Raji (cell line): Measurements from ENCODE around the gene REXO5.

Source experiments
- POLR2A ChIP-seq: IDR thresholded peaks from 2 replicates; pipeline ENCODE4 v1.6.1; 2011; ENCODE audit warnings: low read depth, low read length, control low read depth; ENCODE audit not compliant: insufficient read depth

The REXO5 gene

GRCh38 chr16:20806168-20807050 is at the start of gene REXO5, which contains the start of gene ERI2:
Gene REXO5, plus strand, starts transcription at chr16:20806527. Its CDS starts 427 bp downstream, at chr16:20806954.
Gene ERI2, minus strand, starts transcription at chr16:20806472. Its CDS starts 42 bp downstream, at chr16:20806430.
- TF ChIP-seq POLR2A = peak; percentile 79

- no peak for TF ChIP-seq POLR2A
Measured at GRCh38 chr16:20760346-20760745, 46.0 kb upstream of the REXO5 start.

GRCh38 chr16:20761175-20761574 is 45.2 kb upstream of the REXO5 start:
- TF ChIP-seq POLR2A = no peak

- no peak for TF ChIP-seq POLR2A
Measured at GRCh38 chr16:20762404-20763123, 43.8 kb upstream of the REXO5 start.

GRCh38 chr16:20763461-20764232 is 42.7 kb upstream of the REXO5 start, which contains the start of gene ACSM3:
Gene ACSM3, plus strand, starts transcription at chr16:20764014. Its CDS starts 6,021 bp downstream, at chr16:20770035.
- peak; percentile 43; the same call in 1 of the 2 replicates for TF ChIP-seq POLR2A

- TF ChIP-seq POLR2A = no peak
Measured at GRCh38 chr16:20765732-20766131, 40.6 kb upstream of the REXO5 start.

GRCh38 chr16:20766294-20766693 is 40.0 kb upstream of the REXO5 start:
- no peak for TF ChIP-seq POLR2A

- TF ChIP-seq POLR2A = no peak
Measured at GRCh38 chr16:20767577-20767976, 38.8 kb upstream of the REXO5 start.

- TF ChIP-seq POLR2A = no peak
Measured at GRCh38 chr16:20768121-20768520, 38.2 kb upstream of the REXO5 start.

GRCh38 chr16:20768818-20769217 is 37.5 kb upstream of the REXO5 start:
- TF ChIP-seq POLR2A = no peak

- no peak for TF ChIP-seq POLR2A
Measured at GRCh38 chr16:20773679-20774078, 32.6 kb upstream of the REXO5 start.

- no peak for TF ChIP-seq POLR2A
Measured at GRCh38 chr16:20774703-20775362, 31.5 kb upstream of the REXO5 start.

GRCh38 chr16:20781697-20782096 is 24.6 kb upstream of the REXO5 start:
- TF ChIP-seq POLR2A = no peak

- no peak for TF ChIP-seq POLR2A
Measured at GRCh38 chr16:20782470-20782869, 23.9 kb upstream of the REXO5 start.
